Esophagus muscularis mucosa (tissue), 4 donors: ENCODE data around the gene PALM2AKAP2. TPM values are rescaled to one million over a fixed set of nuclear protein-coding genes. Genes with fewer than 3 reads are reported as not detected.

Experiments used
- DNase-seq: peaks from one replicate; pipeline ENCODE4 v3.0.0-alpha.2; 2017; ENCODE audit errors: extremely low spot score
- H3K27ac ChIP-seq, 4 donors: fragments of 200-600 bp; sonication (generic); replicated peaks in 1 of 4; 1 replicate in 3 of 4; 2 replicates in 1 of 4; pipeline ENCODE4 v1.5.1; 2016 to 2019; ENCODE audit warnings: mild to moderate bottlenecking in 1 of 4
- H3K27me3 ChIP-seq, 4 donors: fragments of 200-600 bp; sonication (generic); one replicate each; pipeline versions ENCODE4 v1.5.1 to v1.6.0; 2016 to 2019
- H3K36me3 ChIP-seq, 4 donors: fragments of 200-600 bp; sonication (generic); one replicate each; pipeline ENCODE4 v1.5.1; 2016 to 2019
- H3K4me1 ChIP-seq, 4 donors: fragments of 200-600 bp; sonication (generic); one replicate each; pipeline ENCODE4 v1.5.1; 2016 to 2019
- H3K4me3 ChIP-seq, 4 donors: fragments of 200-600 bp; sonication (generic); 1 replicate in 2 of 4; 2 replicates in 2 of 4; pipeline ENCODE4 v1.5.1; 2016 to 2019; ENCODE audit warnings: mild to moderate bottlenecking in 4 of 4, moderate library complexity in 1 of 4
- H3K9me3 ChIP-seq, 4 donors: fragments of 200-600 bp; sonication (generic); 1 replicate in 3 of 4; 2 replicates in 1 of 4; pipeline ENCODE4 v1.5.1; 2016 to 2019
- EP300 ChIP-seq: sonication (generic); formaldehyde crosslinking; IDR thresholded peaks from one replicate; pipeline ENCODE4 v1.6.1; 2017; ENCODE audit warnings: antibody characterized with exemption
- POLR2A ChIP-seq: fragments of 450-650 bp; IDR thresholded peaks from one replicate; pipeline ENCODE4 v1.6.1; 2017; ENCODE audit warnings: antibody characterized with exemption, moderate library complexity, mild to moderate bottlenecking, low read depth
- POLR2AphosphoS5 ChIP-seq, 2 donors: sonication (generic); formaldehyde crosslinking; IDR thresholded peaks; one replicate each; pipeline ENCODE4 v1.6.1; 2017; ENCODE audit warnings: antibody characterized with exemption in 2 of 2
- WGBS: methylation state at CpG from one replicate; pipeline ENCODE4 v1.1.5; 2018; 5-methylcytosine and 5-hydroxymethylcytosine counted together
- intact Hi-C: fragments of 100-400 bp; cut with DNase I; formaldehyde crosslinking; loops from one replicate; pipeline ENCODE4 v1.15.1; 2023
- total RNA-seq, 4 donors: library from RNA; depleted of rRNA; stranded (reverse); fragments of >200 nt; gene quantifications; one replicate each; pipeline versions ENCODE4 v1.1.0 to v1.2.1, GENCODE V29; 2016
- TF ChIP-seq, protein P1 (sequence below), 3 experiments: fragments of 200-600 bp in 2 of 3; fragments of 450-650 bp in 1 of 3; sonication (generic) in 2 of 3; IDR thresholded peaks; one replicate each; pipeline ENCODE4 v1.5.1; 2017 to 2019; ENCODE audit warnings: antibody characterized with exemption in 3 of 3, mild to moderate bottlenecking in 2 of 3, moderate library complexity in 1 of 3

The PALM2AKAP2 gene
- total RNA-seq, 4 donors from 2014 or later = 2.3 to 8.1 (median 5.6) TPM

DNA sequence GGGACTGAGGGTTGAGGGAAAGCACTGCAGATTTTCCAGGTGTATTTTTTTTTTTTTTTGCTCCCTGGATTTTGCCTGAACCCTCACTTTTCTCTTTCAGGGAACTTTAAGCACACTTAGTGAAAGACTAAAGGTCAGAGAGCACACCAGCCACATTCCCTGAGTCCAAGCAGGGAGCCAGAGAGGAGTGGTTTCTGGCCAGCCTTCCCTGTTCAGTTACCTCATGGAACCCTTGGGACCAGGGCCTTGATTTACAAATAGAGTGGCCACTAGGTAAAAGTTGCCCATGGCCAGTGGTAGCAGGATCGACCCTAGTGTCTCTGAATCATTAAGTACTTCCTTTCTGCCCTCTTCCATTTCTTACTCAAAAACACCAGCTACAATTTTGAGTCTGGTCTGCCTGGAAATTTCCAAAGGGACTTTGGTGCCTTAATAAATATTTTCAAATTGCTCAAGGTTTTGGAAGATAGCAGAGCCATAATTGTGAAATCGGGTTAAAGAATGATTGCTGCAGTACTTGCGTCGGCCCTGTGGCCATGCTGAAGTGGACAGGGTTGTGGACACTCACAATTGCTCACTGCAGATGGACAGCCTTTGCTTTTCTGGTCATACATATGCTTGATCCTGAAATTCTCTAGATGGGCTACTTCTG is 14.5 kb downstream of the PALM2AKAP2 start:
- intact Hi-C loops = no loop called here
- TF ChIP-seq EP300 = no peak
- H3K27me3 ChIP-seq = no peaks in the 10 kb centered on the region
- 92% methylated on average over 4 of the region's 4 CpGs for WGBS
- DNase-seq = no peak
- peak overlapping the region; percentile 23 to 50 (median 46) for H3K27ac ChIP-seq
- no peaks in the 10 kb centered on the region for H3K9me3 ChIP-seq
- H3K4me3 ChIP-seq = no peak overlapping the region
- no peaks in the 10 kb centered on the region for H3K36me3 ChIP-seq
- peaks cover 13 to 25% (median 16%) of the 10 kb centered on the region in 4 donors for H3K4me1 ChIP-seq

DNA sequence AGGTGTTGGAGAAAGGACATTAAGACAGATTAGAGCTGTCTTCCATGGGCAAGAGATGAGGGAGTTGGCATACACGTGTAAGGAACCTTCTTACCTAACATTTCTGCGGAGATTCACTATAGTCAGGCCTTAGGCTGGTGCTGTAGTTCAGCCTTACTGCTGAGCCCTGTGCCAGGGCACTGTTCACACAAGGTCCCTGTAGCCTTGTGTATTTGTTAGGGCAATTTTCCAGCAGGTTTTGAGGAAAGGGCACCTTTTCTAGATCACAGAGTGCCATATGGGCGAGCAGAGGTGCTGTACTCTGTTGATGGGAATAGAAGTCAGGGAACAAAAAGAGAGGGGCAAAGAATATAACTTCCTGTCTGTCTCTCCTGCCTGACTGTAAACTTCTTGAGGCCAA is 15.6 kb downstream of the PALM2AKAP2 start:
- no peak overlapping the region for H3K27ac ChIP-seq
- H3K4me1 ChIP-seq = peaks cover 13 to 30% (median 16%) of the 10 kb centered on the region in 4 donors
- intact Hi-C loops = no loop called here
- 85% methylated on average over 3 of the region's 3 CpGs for WGBS
- no peaks in the 10 kb centered on the region for H3K36me3 ChIP-seq
- no peak overlapping the region for H3K4me3 ChIP-seq
- TF ChIP-seq POLR2A (no peak), POLR2AphosphoS5 (IDR thresholded peaks at IDR 0.05) (no peak), EP300 (no peak)
- TF ChIP-seq, protein P1, sequence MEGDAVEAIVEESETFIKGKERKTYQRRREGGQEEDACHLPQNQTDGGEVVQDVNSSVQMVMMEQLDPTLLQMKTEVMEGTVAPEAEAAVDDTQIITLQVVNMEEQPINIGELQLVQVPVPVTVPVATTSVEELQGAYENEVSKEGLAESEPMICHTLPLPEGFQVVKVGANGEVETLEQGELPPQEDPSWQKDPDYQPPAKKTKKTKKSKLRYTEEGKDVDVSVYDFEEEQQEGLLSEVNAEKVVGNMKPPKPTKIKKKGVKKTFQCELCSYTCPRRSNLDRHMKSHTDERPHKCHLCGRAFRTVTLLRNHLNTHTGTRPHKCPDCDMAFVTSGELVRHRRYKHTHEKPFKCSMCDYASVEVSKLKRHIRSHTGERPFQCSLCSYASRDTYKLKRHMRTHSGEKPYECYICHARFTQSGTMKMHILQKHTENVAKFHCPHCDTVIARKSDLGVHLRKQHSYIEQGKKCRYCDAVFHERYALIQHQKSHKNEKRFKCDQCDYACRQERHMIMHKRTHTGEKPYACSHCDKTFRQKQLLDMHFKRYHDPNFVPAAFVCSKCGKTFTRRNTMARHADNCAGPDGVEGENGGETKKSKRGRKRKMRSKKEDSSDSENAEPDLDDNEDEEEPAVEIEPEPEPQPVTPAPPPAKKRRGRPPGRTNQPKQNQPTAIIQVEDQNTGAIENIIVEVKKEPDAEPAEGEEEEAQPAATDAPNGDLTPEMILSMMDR (IDR thresholded peaks at IDR 0.05) = no peak
- no peaks in the 10 kb centered on the region for H3K27me3 ChIP-seq
- H3K9me3 ChIP-seq = no peaks in the 10 kb centered on the region
- no peak for DNase-seq

DNA sequence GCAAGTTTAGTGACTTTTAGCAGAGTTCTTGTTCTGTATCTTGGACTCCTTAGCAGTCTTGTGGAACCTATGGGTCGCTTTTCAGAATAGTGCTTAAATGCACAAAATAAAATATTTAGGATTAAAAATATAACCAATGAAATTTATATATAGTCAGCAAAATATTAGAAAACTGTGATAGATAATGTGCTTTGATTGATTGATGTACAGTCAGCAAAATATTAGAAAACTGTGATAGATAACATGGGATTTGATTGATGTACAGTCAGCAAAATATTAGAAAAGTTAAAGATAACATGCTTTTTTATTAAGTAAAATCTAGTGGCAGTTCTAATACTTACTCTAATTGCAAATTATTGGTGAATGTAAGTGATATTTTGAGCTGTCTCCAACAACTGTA is 16.1 kb downstream of the PALM2AKAP2 start:
- no peak for TF ChIP-seq POLR2A
- no peak for TF ChIP-seq EP300
- no peak for TF ChIP-seq POLR2AphosphoS5 (IDR thresholded peaks at IDR 0.05)
- TF ChIP-seq, protein P1 (IDR thresholded peaks at IDR 0.05) = no peak
- DNase-seq = no peak
- H3K9me3 ChIP-seq = no peaks in the 10 kb centered on the region
- no peaks in the 10 kb centered on the region for H3K36me3 ChIP-seq
- peaks cover 13 to 35% (median 16%) of the 10 kb centered on the region in 4 donors for H3K4me1 ChIP-seq
- 100% methylated on average over 1 of the region's 1 CpG for WGBS
- H3K4me3 ChIP-seq = no peak overlapping the region
- H3K27ac ChIP-seq = no peak overlapping the region
- intact Hi-C loops = no loop called here
- H3K27me3 ChIP-seq = no peaks in the 10 kb centered on the region

DNA sequence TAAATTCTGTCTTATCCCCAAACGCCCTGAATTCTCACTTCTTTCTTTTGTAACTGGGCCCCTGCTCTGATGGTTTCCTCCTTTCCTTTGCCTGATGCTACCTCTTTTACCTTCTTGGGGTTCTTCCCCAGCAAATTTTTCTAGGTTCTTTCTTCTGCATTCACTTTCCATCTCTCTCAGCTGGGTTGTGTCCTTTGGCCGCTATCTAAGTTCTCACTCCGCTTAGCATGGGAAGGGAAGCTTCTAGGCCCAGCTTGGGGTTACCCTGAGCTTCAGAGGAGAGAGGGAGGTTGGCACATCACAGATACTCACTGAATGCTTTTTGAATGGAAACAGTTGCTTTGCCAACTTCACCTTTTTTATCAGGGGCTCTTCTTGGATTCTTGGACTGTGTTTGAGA is 17.0 kb downstream of the PALM2AKAP2 start:
- Histone ChIP-seq H3K9me3 (no peaks in the 10 kb centered on the region), H3K27ac (no peak overlapping the region), H3K36me3 (no peaks in the 10 kb centered on the region), H3K27me3 (no peaks in the 10 kb centered on the region), H3K4me1 (peaks cover 13 to 36% (median 16%) of the 10 kb centered on the region in 4 donors), H3K4me3 (no peak overlapping the region)
- TF ChIP-seq POLR2A (no peak), POLR2AphosphoS5 (IDR thresholded peaks at IDR 0.05) (no peak), EP300 (no peak)
- TF ChIP-seq, protein P1 (IDR thresholded peaks at IDR 0.05) = no peak
- 89% methylated on average over 3 of the region's 3 CpGs for WGBS
- intact Hi-C loops = no loop called here
- no peak for DNase-seq

DNA sequence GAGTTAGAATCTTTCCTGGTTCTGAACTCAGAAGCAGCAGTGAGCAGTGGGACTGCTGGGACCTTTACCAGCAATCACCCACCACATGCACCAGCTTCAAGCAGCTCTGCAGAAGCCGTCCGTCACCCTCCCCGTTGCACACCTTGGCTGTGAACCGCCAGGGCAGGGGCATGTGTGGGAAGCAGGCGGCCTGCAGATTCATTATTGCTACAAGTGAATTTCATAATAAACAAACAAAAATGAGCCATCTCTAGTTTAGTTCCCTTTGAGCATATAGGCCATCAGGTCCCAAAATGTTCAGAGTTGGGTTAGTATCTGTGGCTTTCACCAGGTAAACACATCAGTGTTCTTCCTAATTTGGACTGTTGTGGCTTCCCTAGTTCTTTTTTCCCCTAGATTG is 17.5 kb downstream of the PALM2AKAP2 start:
- TF ChIP-seq POLR2A (no peak), EP300 (no peak), POLR2AphosphoS5 (IDR thresholded peaks at IDR 0.05) (no peak)
- TF ChIP-seq, protein P1 (IDR thresholded peaks at IDR 0.05) = no peak
- Histone ChIP-seq H3K9me3 (no peaks in the 10 kb centered on the region), H3K27ac (no peak overlapping the region), H3K36me3 (no peaks in the 10 kb centered on the region), H3K27me3 (no peaks in the 10 kb centered on the region), H3K4me3 (no peak overlapping the region), H3K4me1 (peaks cover 13 to 35% (median 15%) of the 10 kb centered on the region in 4 donors)
- 100% methylated on average over 4 of the region's 5 CpGs for WGBS
- no peak for DNase-seq
- intact Hi-C loops = no loop called here
